HEK293 (cell line): ENCODE data around the gene IFNLR1.

Experiments
- CTCF ChIA-PET: fragments of 350-600 bp; formaldehyde crosslinking; extraction: SDS; loops from one replicate; lab custom pipeline; 2021; ENCODE audit warnings: antibody characterized with exemption; lab: Yijun Ruan, JAX
- POLR2A ChIA-PET: fragments of 300-600 bp; formaldehyde crosslinking; extraction: SDS; loops from one replicate; lab custom pipeline; 2020; ENCODE audit warnings: antibody characterized with exemption, inconsistent platforms; lab: Yijun Ruan, JAX
- H3K27ac ChIP-seq: fragments of 200-500 bp; sonication (Bioruptor generic); 2 replicates; pipeline ENCODE4 v1.5.1; 2014; ENCODE audit warnings: low read depth, low read length, control low read depth, inconsistent platforms; ENCODE audit errors: extremely low read depth
- H3K36me3 ChIP-seq, 2 experiments: fragments of 200-500 bp in 1 of 2; sonication (Bioruptor generic) in 1 of 2; 1 replicate in 1 of 2; 2 replicates in 1 of 2; pipeline ENCODE4 v1.5.1; 2014 to 2017; ENCODE audit warnings: inconsistent platforms in 2 of 2, low read length in 2 of 2; ENCODE audit not compliant: control insufficient read depth in 2 of 2, insufficient read depth in 1 of 2
- H3K4me1 ChIP-seq: fragments of 200-500 bp; sonication (Bioruptor generic); 2 replicates; pipeline ENCODE4 v1.5.1; 2014; ENCODE audit warnings: mild to moderate bottlenecking, low read length, inconsistent platforms; ENCODE audit not compliant: control insufficient read depth, insufficient read depth
- H3K4me3 ChIP-seq: 2 replicates; pipeline ENCODE4 v1.5.1; 2011; ENCODE audit warnings: low read depth, mild to moderate bottlenecking, control low read depth, low read length, moderate library complexity
- H3K9me3 ChIP-seq: fragments of 200-500 bp; sonication (Bioruptor generic); 2 replicates; pipeline ENCODE4 v1.5.1; 2014; ENCODE audit warnings: low read depth, low read length, inconsistent platforms; ENCODE audit not compliant: control insufficient read depth, insufficient read depth
- BCL11A ChIP-seq: fragments of 450-650 bp; formaldehyde crosslinking; IDR thresholded peaks from 2 replicates; pipeline ENCODE4 v1.5.1; 2016; ENCODE audit warnings: low read depth, missing biosample characterization, missing genetic modification characterization
- GLIS1 ChIP-seq: fragments of 450-650 bp; formaldehyde crosslinking; IDR thresholded peaks from 2 replicates; pipeline ENCODE4 v1.5.1; 2016; ENCODE audit warnings: missing biosample characterization, missing genetic modification characterization
- GLIS2 ChIP-seq: fragments of 450-650 bp; formaldehyde crosslinking; IDR thresholded peaks from 2 replicates; pipeline ENCODE4 v1.5.1; 2016; ENCODE audit warnings: missing biosample characterization, missing genetic modification characterization
- IKZF3 ChIP-seq: fragments of 450-650 bp; IDR thresholded peaks from 2 replicates; pipeline ENCODE4 v1.5.0; 2018; ENCODE audit warnings: missing biosample characterization, mild to moderate bottlenecking, missing genetic modification characterization, moderate library complexity
- MEIS1 ChIP-seq: sonication (generic); formaldehyde crosslinking; IDR thresholded peaks from 2 replicates; pipeline ENCODE4 v1.8.1; 2022; ENCODE audit warnings: missing genetic modification reagents, mild to moderate bottlenecking, borderline replicate concordance
- SALL2 ChIP-seq: fragments of 450-650 bp; formaldehyde crosslinking; IDR thresholded peaks from 2 replicates; pipeline ENCODE4 v1.5.0; 2017; ENCODE audit warnings: missing biosample characterization, mild to moderate bottlenecking, missing genetic modification characterization, borderline replicate concordance
- TCF7L2 ChIP-seq: IDR thresholded peaks from 2 replicates; pipeline ENCODE4 v1.6.1; 2011; ENCODE audit warnings: low read depth, mild to moderate bottlenecking, inconsistent platforms, low read length, moderate library complexity, borderline replicate concordance
- TRIM28 ChIP-seq: IDR thresholded peaks from 2 replicates; pipeline ENCODE4 v1.6.1; 2011; ENCODE audit warnings: low read length, control low read depth, borderline replicate concordance
- ZFP69B ChIP-seq: fragments of 450-650 bp; formaldehyde crosslinking; IDR thresholded peaks from 2 replicates; pipeline ENCODE4 v1.5.1; 2016; ENCODE audit warnings: missing biosample characterization, missing genetic modification characterization
- ZNF112 ChIP-seq: fragments of 450-650 bp; formaldehyde crosslinking; IDR thresholded peaks from 2 replicates; pipeline ENCODE4 v1.5.0; 2017; ENCODE audit warnings: missing biosample characterization, missing genetic modification characterization
- ZNF335 ChIP-seq: fragments of 450-650 bp; formaldehyde crosslinking; conservative IDR thresholded peaks from 2 replicates; pipeline ENCODE4 v1.5.1; 2016; ENCODE audit warnings: missing biosample characterization, missing genetic modification characterization
- ZNF350 ChIP-seq: fragments of 450-650 bp; formaldehyde crosslinking; IDR thresholded peaks from 2 replicates; pipeline ENCODE4 v1.5.0; 2017; ENCODE audit warnings: missing biosample characterization, mild to moderate bottlenecking, missing genetic modification characterization
- ZNF555 ChIP-seq: fragments of 450-650 bp; formaldehyde crosslinking; conservative IDR thresholded peaks from 2 replicates; pipeline ENCODE4 v1.5.1; 2017; ENCODE audit warnings: missing biosample characterization, mild to moderate bottlenecking, missing genetic modification characterization, inconsistent platforms
- ZNF585B ChIP-seq: fragments of 450-650 bp; formaldehyde crosslinking; IDR thresholded peaks from 2 replicates; pipeline ENCODE4 v1.5.1; 2016; ENCODE audit warnings: missing biosample characterization, missing genetic modification characterization
- ZNF624 ChIP-seq: fragments of 450-650 bp; formaldehyde crosslinking; IDR thresholded peaks from 2 replicates; pipeline ENCODE4 v1.5.1; 2017; ENCODE audit warnings: missing biosample characterization, missing genetic modification characterization
- ZNF701 ChIP-seq: fragments of 450-650 bp; formaldehyde crosslinking; IDR thresholded peaks from 2 replicates; pipeline ENCODE4 v1.5.1; 2016; ENCODE audit warnings: missing biosample characterization, missing genetic modification characterization
- TF ChIP-seq, protein P1 (sequence below): fragments of 450-650 bp; formaldehyde crosslinking; IDR thresholded peaks from 2 replicates; pipeline ENCODE4 v1.5.1; 2017; ENCODE audit warnings: missing biosample characterization, missing genetic modification characterization
- TF ChIP-seq, protein P2 (sequence below): fragments of 450-650 bp; IDR thresholded peaks from 2 replicates; pipeline ENCODE4 v1.5.1; 2018; ENCODE audit warnings: missing biosample characterization, missing genetic modification characterization
- TF ChIP-seq, protein P3 (sequence below): IDR thresholded peaks from 2 replicates; pipeline ENCODE4 v1.6.1; 2011; ENCODE audit warnings: mild to moderate bottlenecking, low read depth, low read length, borderline replicate concordance
- TF ChIP-seq, protein P4 (sequence below): fragments of 450-650 bp; formaldehyde crosslinking; IDR thresholded peaks from 2 replicates; pipeline ENCODE4 v1.5.1; 2017; ENCODE audit warnings: missing biosample characterization, missing genetic modification characterization
- TF ChIP-seq, protein P5 (sequence below): fragments of 450-650 bp; formaldehyde crosslinking; IDR thresholded peaks from 2 replicates; pipeline ENCODE4 v1.5.1; 2017; ENCODE audit warnings: missing biosample characterization, missing genetic modification characterization

IFNLR1 gene

DNA sequence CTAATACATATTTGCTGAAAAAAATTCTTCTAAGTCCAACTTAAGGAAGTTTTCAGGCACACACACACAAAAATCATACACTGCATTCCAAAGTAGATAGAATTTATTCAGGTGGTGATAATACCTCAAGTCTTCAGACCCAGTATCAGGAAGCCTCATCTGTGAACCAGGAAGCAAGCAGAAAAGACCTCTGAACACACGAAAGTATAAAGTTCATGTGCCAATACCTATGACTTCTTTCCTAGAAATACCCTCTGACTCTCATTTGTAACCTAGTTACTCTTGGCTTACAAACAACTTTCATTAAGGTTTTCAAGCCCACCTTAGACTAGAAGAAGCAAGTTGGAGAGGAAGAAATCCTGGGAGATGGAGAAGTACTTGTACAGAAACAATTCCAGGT is 35.7 kb upstream of the IFNLR1 start (continued):
- TF ChIP-seq, protein P1, sequence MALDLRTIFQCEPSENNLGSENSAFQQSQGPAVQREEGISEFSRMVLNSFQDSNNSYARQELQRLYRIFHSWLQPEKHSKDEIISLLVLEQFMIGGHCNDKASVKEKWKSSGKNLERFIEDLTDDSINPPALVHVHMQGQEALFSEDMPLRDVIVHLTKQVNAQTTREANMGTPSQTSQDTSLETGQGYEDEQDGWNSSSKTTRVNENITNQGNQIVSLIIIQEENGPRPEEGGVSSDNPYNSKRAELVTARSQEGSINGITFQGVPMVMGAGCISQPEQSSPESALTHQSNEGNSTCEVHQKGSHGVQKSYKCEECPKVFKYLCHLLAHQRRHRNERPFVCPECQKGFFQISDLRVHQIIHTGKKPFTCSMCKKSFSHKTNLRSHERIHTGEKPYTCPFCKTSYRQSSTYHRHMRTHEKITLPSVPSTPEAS: no peak
- TF ChIP-seq TCF7L2: no peak

DNA sequence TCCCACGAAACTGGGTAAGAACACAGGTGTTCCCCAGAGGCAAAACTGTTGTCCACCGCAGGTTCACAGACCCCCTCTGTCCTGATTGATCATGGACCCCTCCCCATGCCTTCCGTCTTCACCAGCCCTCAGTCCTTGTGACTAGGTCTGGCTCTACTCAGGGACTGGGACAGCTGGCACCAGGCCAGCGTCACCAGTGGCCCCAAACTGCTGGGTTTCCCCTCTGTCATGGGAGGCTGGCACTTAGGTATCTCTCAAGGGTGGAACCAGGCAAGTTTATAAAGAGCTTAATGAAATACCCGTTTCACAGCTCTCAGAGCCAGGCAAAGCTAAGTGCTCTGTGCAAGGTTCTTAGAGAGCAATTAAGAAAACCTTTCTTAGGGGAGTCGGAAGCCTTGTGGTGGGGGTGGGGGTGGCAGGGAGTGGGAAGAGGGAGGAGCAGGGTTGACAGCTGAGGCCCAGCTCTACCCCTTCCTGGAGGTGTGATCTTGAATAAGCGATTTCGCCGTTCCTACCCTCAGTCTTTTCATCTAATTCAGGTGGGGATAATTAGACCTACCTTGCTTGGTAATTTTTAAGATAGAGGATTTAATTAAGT is 35.0 kb upstream of the IFNLR1 start:
- TF ChIP-seq, protein P2, sequence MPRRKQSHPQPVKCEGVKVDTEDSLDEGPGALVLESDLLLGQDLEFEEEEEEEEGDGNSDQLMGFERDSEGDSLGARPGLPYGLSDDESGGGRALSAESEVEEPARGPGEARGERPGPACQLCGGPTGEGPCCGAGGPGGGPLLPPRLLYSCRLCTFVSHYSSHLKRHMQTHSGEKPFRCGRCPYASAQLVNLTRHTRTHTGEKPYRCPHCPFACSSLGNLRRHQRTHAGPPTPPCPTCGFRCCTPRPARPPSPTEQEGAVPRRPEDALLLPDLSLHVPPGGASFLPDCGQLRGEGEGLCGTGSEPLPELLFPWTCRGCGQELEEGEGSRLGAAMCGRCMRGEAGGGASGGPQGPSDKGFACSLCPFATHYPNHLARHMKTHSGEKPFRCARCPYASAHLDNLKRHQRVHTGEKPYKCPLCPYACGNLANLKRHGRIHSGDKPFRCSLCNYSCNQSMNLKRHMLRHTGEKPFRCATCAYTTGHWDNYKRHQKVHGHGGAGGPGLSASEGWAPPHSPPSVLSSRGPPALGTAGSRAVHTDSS (tag by site-specific recombination): no peak
- no peak for TF ChIP-seq ZNF701 (tag by site-specific recombination)
- TF ChIP-seq SALL2 (tag by site-specific recombination): no peak
- TF ChIP-seq ZNF585B (tag by site-specific recombination): no peak
- TF ChIP-seq, protein P3, sequence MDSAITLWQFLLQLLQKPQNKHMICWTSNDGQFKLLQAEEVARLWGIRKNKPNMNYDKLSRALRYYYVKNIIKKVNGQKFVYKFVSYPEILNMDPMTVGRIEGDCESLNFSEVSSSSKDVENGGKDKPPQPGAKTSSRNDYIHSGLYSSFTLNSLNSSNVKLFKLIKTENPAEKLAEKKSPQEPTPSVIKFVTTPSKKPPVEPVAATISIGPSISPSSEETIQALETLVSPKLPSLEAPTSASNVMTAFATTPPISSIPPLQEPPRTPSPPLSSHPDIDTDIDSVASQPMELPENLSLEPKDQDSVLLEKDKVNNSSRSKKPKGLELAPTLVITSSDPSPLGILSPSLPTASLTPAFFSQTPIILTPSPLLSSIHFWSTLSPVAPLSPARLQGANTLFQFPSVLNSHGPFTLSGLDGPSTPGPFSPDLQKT: no peak
- no peak for TF ChIP-seq ZNF350
- no peak for TF ChIP-seq ZNF624 (tag by site-specific recombination)
- TF ChIP-seq TCF7L2: no peak
- no peak for TF ChIP-seq GLIS1
- TF ChIP-seq BCL11A (tag by site-specific recombination): no peak
- TF ChIP-seq GLIS2: no peak
- TF ChIP-seq ZNF335 (tag by site-specific recombination): no peak
- TF ChIP-seq MEIS1: no peak
- no peak for TF ChIP-seq ZNF112 (tag by site-specific recombination)
- no peak for TF ChIP-seq TRIM28
- TF ChIP-seq, protein P4, sequence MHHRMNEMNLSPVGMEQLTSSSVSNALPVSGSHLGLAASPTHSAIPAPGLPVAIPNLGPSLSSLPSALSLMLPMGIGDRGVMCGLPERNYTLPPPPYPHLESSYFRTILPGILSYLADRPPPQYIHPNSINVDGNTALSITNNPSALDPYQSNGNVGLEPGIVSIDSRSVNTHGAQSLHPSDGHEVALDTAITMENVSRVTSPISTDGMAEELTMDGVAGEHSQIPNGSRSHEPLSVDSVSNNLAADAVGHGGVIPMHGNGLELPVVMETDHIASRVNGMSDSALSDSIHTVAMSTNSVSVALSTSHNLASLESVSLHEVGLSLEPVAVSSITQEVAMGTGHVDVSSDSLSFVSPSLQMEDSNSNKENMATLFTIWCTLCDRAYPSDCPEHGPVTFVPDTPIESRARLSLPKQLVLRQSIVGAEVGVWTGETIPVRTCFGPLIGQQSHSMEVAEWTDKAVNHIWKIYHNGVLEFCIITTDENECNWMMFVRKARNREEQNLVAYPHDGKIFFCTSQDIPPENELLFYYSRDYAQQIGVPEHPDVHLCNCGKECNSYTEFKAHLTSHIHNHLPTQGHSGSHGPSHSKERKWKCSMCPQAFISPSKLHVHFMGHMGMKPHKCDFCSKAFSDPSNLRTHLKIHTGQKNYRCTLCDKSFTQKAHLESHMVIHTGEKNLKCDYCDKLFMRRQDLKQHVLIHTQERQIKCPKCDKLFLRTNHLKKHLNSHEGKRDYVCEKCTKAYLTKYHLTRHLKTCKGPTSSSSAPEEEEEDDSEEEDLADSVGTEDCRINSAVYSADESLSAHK (tag by site-specific recombination): no peak
- TF ChIP-seq, protein P5, sequence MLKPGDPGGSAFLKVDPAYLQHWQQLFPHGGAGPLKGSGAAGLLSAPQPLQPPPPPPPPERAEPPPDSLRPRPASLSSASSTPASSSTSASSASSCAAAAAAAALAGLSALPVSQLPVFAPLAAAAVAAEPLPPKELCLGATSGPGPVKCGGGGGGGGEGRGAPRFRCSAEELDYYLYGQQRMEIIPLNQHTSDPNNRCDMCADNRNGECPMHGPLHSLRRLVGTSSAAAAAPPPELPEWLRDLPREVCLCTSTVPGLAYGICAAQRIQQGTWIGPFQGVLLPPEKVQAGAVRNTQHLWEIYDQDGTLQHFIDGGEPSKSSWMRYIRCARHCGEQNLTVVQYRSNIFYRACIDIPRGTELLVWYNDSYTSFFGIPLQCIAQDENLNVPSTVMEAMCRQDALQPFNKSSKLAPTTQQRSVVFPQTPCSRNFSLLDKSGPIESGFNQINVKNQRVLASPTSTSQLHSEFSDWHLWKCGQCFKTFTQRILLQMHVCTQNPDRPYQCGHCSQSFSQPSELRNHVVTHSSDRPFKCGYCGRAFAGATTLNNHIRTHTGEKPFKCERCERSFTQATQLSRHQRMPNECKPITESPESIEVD (tag by site-specific recombination): no peak
- TF ChIP-seq ZFP69B: no peak
- no peak for TF ChIP-seq ZNF555 (tag by site-specific recombination)
- TF ChIP-seq IKZF3 (tag by site-specific recombination): no peak
- Histone ChIP-seq H3K4me3 (no peak overlapping the region), H3K4me1 (no peaks in the 10 kb centered on the region), H3K36me3 (no peaks in the 10 kb centered on the region), H3K9me3 (no peaks in the 10 kb centered on the region), H3K27ac (no peak overlapping the region)
- ChIA-PET POLR2A (no interaction called here), CTCF (interaction anchor here (0.6 to 1.6 kb wide), 3 partner anchors 20 to 169 kb away, joined by 4 to 5 read pairs (median 4); no protein-coding TSS in a partner anchor)
